Fibroblast of skin of left quadriceps (primary cell): ENCODE results near the gene CHAD.
A peak's percentile ranks its signal among the peaks of the same experiment; 100 is the strongest.
"Not testable (repeated sequence)": the region's sequence is repeated elsewhere in the genome, so short reads cannot be mapped to it uniquely, and the experiment has no call there.

Experiments
- DNase-seq, 2 experiments: peaks; one replicate each; pipeline ENCODE4 v3.0.0-alpha.2; 2013; ENCODE audit warnings: low read depth in 2 of 2

The CHAD gene

DNA sequence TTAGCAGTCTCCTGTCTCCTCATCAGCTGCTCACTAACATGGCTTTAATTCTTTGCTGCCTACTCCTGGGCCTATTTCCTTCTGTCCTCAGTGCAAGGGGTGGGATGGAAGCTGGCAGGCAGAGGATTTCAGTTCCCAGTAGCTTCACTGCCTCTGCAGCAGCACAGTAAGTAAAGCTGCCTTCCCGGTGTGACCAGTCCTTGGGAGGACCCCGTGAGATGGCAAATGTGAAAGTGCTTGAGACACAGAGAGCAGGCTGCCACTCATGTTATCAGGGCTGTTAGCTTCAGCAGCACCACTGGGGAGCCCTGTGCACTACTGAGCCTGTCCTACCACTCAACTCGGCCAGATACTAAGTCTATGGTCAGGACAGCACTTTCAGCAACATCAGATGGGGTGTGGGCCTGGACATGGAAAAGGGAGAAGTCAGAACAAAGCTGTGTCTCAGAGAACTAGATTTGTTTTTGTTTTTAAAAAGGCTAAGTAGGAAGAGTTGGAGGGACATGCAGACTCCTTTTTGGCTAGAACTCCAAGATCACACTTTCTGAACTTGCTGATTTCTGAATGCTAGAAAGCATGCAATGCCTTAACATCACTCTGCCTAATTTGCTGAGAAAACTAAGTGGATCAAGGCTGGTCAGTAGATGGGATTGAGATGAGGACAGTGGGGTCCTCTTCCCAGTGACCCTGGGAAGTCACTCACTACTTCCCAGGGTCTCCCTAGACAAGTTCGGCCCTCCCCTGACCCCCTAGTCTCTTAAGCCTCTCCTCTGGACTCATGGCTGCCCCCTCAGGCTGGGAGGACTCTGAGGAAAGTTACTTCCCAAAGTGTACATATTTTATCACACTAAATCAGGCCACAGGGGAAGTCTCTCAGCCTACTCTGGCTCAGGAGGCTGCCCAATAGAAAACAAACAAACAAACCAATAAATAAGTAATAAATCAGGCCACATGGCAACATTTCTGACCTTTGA, 41.6 kb downstream of the CHAD start:
- DNase-seq = no peak

DNA sequence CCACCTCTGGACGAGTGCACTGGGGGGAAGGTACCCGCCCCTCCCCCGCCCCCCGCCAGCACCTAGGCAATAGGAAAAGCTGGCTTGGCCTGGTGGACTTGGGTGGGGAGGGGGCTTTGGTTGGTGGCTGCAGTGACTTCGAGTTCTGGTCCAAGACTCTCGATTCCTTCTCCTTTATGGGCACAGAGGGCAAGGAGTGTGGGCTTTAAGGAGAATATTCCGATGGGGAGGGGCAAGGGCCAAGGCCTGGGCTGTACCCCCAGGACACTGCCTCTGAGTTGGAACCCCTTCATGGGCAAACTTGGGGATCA, 42.3 kb downstream of the CHAD start:
- DNase-seq = no peak

DNA sequence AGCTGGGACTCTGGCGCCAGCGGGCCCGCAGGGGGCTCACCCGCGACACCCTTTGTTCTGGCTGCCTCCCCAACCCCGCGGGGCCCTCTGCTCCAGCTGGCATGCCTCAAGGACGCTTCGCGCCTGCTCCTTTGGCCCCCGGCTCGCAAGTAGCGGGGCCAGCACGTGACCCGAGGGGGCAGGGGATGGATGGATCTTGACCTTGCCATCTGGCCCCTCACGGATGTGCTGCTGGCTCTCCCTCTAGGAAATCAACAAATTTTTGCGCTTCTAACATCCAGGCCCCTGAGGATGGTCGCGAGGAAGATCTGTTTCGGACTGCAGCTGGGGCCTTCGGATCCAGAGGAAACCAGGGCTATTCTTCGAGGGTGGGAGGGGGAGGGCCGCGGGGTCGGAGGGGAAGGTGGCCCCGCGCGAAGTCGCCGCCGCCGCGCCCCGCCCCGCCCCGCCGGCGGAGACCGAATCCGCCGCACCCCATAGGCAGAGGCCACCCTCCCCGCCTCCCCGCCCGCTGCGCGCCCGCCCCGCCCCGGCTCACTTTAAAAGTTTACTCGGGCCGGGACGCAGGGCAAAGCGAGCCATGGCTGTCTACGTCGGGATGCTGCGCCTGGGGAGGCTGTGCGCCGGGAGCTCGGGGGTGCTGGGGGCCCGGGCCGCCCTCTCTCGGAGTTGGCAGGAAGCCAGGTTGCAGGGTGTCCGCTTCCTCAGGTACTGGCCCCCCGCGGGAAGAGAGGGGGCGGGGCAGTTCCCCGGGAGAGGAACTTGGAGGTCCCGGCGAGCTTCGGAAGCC, 42.8 kb downstream of the CHAD start, which contains the start of gene ACSF2:
Gene ACSF2, plus strand, starts transcription at position 537 of the 790 bp plus-strand sequence. Its CDS starts 44 bp downstream, at position 581.
- peak in 1 of 2 experiments; percentile 20 for DNase-seq

DNA sequence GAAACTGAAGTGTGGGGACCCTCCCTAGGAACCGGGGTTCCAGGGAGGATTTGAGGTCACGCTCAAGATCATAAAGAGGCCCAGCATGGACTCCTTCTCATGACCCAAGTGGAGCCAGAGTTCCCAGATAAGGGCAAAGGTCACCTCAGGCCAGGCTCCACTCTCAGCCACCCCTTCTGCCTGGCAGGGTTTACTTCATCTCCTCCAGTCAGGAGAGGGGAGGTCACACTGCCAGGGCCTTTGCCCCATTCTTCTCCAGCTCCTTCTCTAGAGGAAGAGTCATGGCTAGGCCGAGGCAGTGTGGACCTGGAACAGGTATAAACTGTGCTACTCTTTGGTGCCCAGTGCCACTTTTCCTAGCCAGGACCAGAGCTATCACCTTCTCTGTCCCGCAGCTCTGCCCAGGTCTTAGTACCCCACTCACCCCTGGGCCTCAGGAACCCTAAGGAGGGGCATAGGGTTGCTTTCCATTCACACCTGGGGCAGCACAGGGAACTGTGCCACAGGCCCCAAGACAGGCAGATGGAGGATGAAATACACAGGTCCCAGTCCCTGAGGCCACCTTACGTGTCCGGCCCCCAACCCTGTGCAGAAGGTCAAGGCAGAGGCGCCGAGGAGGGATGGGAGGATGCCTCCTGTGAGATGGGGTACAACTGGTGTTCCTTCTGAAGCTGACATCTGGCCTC, 43.5 kb downstream of the CHAD start:
- DNase-seq = no peak

DNA sequence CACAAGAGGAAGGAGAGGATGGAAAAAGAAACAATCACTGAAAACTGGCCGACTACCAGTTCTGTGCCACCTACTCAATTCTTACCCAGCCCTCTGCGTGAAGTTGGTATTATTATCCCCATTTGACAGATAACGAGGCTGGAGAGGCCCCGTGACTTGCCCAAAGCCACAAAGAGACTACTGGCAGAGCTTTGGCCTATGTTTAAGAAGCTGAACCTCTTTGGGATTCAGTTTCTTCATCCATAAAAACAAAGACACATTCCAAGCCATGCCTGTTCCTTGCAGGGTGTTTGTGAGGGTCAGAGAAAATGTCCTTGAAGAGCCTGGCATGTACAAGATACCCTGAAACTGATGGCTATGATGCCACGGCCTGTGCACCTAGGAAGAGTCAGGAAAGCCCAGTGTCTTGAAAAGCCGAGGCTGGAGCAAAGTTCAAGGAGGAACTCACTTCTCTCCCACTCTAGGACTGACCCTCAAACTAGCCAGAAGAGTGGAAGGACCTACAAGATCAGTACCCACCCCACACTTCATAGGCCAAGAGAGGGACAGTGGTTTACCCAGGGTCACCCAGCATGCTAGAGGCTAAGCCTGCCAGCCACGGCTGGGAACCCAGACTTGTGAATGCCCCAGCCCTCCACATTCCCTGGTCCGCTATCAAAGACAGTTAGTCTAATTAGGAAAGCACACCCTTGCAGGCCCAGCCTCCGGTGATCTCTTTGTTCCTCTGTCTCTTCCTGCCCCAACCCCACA, 44.3 kb downstream of the CHAD start:
- DNase-seq = no peak

DNA sequence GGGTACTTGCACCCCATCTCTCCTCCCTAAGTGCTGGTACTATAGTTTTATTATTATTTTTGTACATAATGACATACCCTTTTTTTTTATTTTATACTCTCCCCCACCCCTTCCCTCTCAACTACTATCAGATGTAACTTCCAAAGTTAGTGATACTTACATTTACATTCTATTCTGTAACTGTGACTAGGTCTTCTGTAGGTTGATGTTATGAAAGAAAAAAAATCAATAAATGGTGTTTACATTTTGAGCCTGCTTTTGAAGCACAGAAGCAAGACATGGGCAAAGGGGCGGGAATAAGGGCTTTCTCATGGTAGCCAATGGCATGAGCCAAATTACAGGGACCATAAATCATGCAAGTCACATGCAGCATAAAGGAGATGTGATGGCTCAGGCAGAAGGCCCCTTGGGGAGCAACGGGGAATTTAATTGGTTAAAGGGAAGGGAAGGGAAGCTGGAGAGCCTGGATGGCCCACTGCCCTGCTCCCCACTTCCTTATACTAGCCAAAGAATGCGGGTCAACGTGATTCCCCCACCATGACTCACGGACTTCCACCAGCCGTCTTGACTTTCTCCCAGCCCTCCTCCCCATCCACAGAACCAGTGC, 45.0 kb downstream of the CHAD start:
- peak; percentile 95 to 96 for DNase-seq

DNA sequence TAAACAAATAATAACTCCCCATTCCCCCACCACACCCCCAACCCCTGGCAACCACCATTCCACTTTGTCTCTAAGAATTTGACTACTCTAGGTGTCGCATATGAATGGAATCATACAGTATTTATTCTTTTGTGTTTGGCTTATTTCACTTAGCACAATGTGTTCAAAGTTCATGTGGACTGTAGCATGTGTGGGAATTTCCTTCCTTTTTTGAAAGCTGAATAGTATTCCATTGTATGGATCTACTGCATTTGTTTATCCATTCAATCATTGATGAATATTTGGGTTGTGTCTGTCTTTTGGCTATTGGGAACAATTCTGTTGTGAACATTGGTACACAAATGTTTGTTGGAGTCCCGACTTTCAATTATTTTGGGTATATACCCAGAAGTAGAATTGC, 45.9 kb downstream of the CHAD start:
- no peak for DNase-seq

DNA sequence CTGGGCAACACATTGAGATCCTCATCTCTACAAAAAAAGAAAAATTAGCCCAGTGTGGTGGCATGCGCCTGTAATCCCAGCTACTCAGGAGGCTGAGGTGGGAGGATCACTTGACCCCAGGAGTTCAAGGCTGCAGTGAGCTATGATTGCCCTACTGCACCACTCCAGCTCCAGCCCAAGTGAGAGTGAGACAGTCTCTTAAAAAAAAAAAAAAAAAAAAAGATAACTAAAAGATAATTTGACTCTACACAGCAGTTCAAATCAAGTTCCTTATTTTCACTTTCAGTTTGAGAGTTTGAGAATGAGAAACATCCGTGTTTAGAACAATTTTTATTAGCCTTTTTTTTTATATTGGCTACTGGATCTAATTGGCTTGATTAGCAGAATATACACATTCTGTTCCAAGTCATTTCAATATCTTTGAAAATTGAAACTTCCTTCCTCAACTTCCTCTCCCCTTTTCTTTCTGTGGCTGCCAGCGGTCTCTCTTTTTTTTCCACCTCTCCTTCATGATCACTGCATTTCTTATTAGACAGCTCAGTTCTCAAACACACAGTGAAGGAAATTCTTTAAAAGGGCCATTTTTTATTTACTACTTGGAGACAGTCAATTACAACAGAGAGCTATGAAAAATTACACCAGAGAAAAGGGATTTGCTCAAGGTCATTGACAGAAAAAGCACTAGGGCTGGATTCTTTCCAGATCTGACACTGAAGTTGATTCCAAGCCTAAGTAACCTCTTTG, 47.2 kb downstream of the CHAD start:
- peak; percentile 18 for DNase-seq

DNA sequence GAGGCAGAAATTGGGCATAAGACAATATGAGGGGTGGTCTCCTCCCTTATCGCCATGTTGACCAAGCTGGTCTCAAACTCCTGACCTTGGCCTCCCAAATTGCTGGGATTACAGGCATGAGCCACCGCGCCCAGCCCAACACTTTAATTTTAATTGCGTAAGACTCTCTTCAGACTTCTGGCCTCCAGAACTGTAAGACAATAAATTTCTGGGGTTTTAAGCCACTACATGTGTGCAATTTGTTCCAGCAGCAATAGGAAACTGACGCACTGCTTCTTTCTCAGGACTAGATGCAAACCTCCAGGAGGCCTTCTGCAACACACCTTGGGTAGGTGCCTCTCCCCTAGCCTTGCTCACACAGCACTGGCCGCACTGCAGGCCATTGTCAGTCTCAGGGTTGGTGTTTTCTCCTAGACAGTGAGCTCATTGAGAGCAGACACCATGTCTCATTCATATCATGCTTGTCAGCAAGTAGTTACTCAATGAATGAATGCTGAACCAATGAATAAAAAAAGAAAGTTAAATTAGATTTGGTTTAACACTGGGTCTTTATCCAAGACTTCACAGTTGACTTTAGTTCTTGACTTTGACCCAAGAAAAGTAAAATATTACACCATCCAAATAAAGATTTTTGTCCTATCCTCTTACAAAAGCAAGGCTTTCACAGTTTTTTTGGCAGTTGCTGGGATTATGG, 48.1 kb downstream of the CHAD start:
- DNase-seq = no peak

DNA sequence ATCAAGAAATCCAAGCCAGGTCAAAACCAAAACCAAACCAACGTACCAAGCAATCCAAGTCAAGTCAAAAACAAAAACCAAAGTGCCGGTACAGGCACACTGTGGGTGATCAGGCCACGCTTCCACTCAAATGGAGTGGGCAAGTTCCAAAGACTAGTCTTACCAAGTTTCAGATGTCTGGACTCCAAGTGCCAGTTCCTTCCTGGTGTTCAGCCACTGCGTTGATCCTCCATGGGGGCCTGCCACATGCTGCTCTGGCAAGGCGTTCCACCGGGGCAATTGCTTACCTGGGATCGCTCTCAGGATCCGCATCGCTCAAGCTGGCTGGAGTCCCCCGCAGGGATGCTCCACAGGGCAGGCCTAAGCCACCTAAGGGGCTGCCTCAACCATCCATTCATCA, 49.1 kb downstream of the CHAD start:
- DNase-seq = not testable (repeated sequence)

DNA sequence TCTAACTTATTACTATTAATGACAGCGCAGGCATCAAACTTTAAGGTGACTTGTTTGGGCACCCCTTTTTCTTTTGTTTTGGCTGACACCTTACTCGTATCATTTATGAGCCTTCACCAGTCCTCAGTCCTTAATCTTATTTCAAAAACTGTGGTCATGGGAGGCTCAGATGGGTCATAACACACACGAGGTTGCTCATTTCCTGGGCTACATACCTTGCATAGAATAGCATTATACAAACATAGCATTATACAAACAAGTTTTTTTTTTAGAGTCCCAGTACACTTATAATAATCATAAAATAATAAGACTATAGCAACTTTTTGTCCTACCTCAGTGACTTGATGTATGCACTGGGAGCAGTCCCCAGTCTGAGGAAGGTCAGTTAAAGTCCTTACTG, 53.9 kb downstream of the CHAD start:
- no peak for DNase-seq
